SU-DHL-6 (cell line): ENCODE measurements around the gene CCDC107.
A peak's percentile ranks its signal among the peaks of the same experiment; 100 is the strongest.

Experiments used
- H2AFZ ChIP-seq: fragments of 200-600 bp; sonication (generic); 2 replicates; pipeline ENCODE4 v1.6.1; 2014; ENCODE audit warnings: low read depth, mild to moderate bottlenecking, moderate library complexity, mixed read lengths, antibody characterized with exemption, low read length; ENCODE audit not compliant: severe bottlenecking
- H3F3A ChIP-seq: fragments of 200-600 bp; shearing (Covaris generic); 2 replicates; pipeline ENCODE4 v1.6.0; 2016; ENCODE audit warnings: antibody characterized with exemption, mild to moderate bottlenecking; ENCODE audit not compliant: insufficient read depth
- H3K27ac ChIP-seq: fragments of 200-600 bp; sonication (generic); 2 replicates; pipeline ENCODE4 v1.5.1; 2016; ENCODE audit warnings: low read depth, mild to moderate bottlenecking, low read length, moderate library complexity, mixed read lengths
- H3K27me3 ChIP-seq: fragments of 200-600 bp; sonication (generic), shearing (Covaris generic); 2 replicates; pipeline ENCODE4 v1.6.0; 2014; ENCODE audit warnings: mild to moderate bottlenecking, low read length
- H3K36me3 ChIP-seq: fragments of 200-600 bp; sonication (generic); 2 replicates; pipeline ENCODE4 v1.6.1; 2014; ENCODE audit warnings: mild to moderate bottlenecking, low read length, mixed read lengths
- H3K4me2 ChIP-seq: fragments of 300-600, 200-600 bp; shearing (Covaris generic), sonication (generic); 2 replicates; pipeline ENCODE4 v1.6.0; 2014; ENCODE audit warnings: low read length, low read depth, mild to moderate bottlenecking; ENCODE audit not compliant: poor library complexity, severe bottlenecking
- H3K4me3 ChIP-seq: fragments of 200-600 bp; sonication (generic); 2 replicates; pipeline ENCODE4 v1.5.1; 2014; ENCODE audit warnings: antibody characterized with exemption, low read length, mild to moderate bottlenecking, mixed read lengths; ENCODE audit not compliant: insufficient read depth, poor library complexity, severe bottlenecking
- H3K79me2 ChIP-seq: fragments of 200-600 bp; sonication (generic); 2 replicates; pipeline ENCODE4 v1.6.1; 2014; ENCODE audit warnings: mild to moderate bottlenecking, low read length, moderate library complexity; ENCODE audit not compliant: insufficient read depth
- H3K9ac ChIP-seq: fragments of 200-600 bp; sonication (generic); 2 replicates; pipeline ENCODE4 v1.7.0; 2014; ENCODE audit warnings: mild to moderate bottlenecking, low read length
- H3K9me2 ChIP-seq: fragments of 200-600 bp; sonication (generic); replicated peaks from 2 replicates; pipeline ENCODE4 v1.6.1; 2014; ENCODE audit warnings: low read length; ENCODE audit not compliant: insufficient read depth
- H3K9me3 ChIP-seq: fragments of 200-600 bp; sonication (generic); 2 replicates; pipeline ENCODE4 v1.6.1; 2014; ENCODE audit warnings: low read length, mixed read lengths; ENCODE audit not compliant: insufficient read depth
- H4K20me1 ChIP-seq: fragments of 200-600 bp; sonication (generic); 2 replicates; pipeline ENCODE4 v1.6.1; 2014; ENCODE audit warnings: low read depth, mild to moderate bottlenecking, antibody characterized with exemption, low read length, moderate library complexity, mixed read lengths
- CTCF ChIP-seq: fragments of 200-600 bp; sonication (generic); IDR thresholded peaks from one replicate; pipeline ENCODE4 v1.5.1; 2017; ENCODE audit warnings: antibody characterized with exemption, mild to moderate bottlenecking, low read length, moderate library complexity; ENCODE audit not compliant: insufficient read depth, poor library complexity, severe bottlenecking
- EZH2phosphoT487 ChIP-seq: fragments of 200-600 bp; sonication (generic), shearing (Covaris generic); conservative IDR thresholded peaks from 2 replicates; pipeline ENCODE4 v1.6.1; 2018; ENCODE audit warnings: mild to moderate bottlenecking, antibody characterized with exemption, low read length, moderate library complexity, mixed read lengths

CCDC107 gene

GRCh38 chr9:35658137-35658967, at the start of gene CCDC107:
Gene CCDC107 (plus strand): TSS chr9:35658292. CDS start chr9:35658380, 88 bp downstream.
- Histone ChIP-seq H3K9me2 (no peaks in the 10 kb centered on the region), H2AFZ (peak within 1 kb of the TSS; percentile 30), H3K36me3 (no peaks in the 10 kb centered on the region), H4K20me1 (no peaks in the 10 kb centered on the region), H3K4me3 (peak within 1 kb of the TSS; percentile 63), H3K79me2 (peaks cover 5% of the 10 kb centered on the region; the same call in 1 of the 2 replicates), H3F3A (peaks cover 41% of the 10 kb centered on the region), H3K27me3 (no peaks in the 10 kb centered on the region), H3K9me3 (no peaks in the 10 kb centered on the region), H3K27ac (peak within 1 kb of the TSS; percentile 83), H3K9ac (peak within 1 kb of the TSS; percentile 65), H3K4me2 (peak within 1 kb of the TSS; percentile 67)
- TF ChIP-seq CTCF (peak; percentile 94), EZH2phosphoT487 (no peak)

GRCh38 chr9:35609001-35609819, 48.9 kb upstream of the CCDC107 start:
- Histone ChIP-seq H3K27ac (no peak overlapping the region), H4K20me1 (no peaks in the 10 kb centered on the region), H3K9me2 (no peaks in the 10 kb centered on the region), H3K79me2 (peaks cover 13% of the 10 kb centered on the region), H3K4me2 (no peak overlapping the region), H3K9me3 (no peaks in the 10 kb centered on the region), H3K9ac (no peak overlapping the region), H3K4me3 (no peak overlapping the region), H3F3A (peaks cover 9% of the 10 kb centered on the region; the same call in 1 of the 2 replicates), H2AFZ (no peak overlapping the region), H3K27me3 (no peaks in the 10 kb centered on the region), H3K36me3 (no peaks in the 10 kb centered on the region)
- no peak for TF ChIP-seq CTCF
- no peak for TF ChIP-seq EZH2phosphoT487

- Histone ChIP-seq H3K27me3 (no peaks in the 10 kb centered on the region), H2AFZ (no peak overlapping the region), H3K9me2 (no peaks in the 10 kb centered on the region), H3K9ac (no peak overlapping the region), H3K27ac (no peak overlapping the region), H3K79me2 (peaks cover 13% of the 10 kb centered on the region), H3K36me3 (no peaks in the 10 kb centered on the region), H3F3A (peaks cover 5% of the 10 kb centered on the region; the same call in 1 of the 2 replicates), H3K4me3 (no peak overlapping the region), H3K9me3 (no peaks in the 10 kb centered on the region), H4K20me1 (no peaks in the 10 kb centered on the region), H3K4me2 (no peak overlapping the region)
- TF ChIP-seq EZH2phosphoT487: no peak
- no peak for TF ChIP-seq CTCF
These were observed 48.3 kb upstream of the CCDC107 start for GRCh38 chr9:35609820-35610163.
